ENCODE data around the gene TICAM1. TPM values are rescaled to one million over a fixed set of nuclear protein-coding genes. Genes with fewer than 3 reads are reported as not detected.

Gene TICAM1
- total RNA-seq, 1 experiment from 2014 or later: 0.61 TPM

- TF ChIP-seq ATF6 (CRISPR knock-in tag; IDR thresholded peaks at IDR 0.05): no peak
These were observed 40.2 kb upstream of the TICAM1 start (continued) for GRCh38 chr19:4871711-4872110.

- Mint-ChIP-seq H3K27ac (no peak overlapping the region), H3K27me3 (ENCODE audit: low read depth) (no peaks in the 10 kb centered on the region; the same call in 1 of the 2 replicates), H3K4me1 (peaks cover 8% of the 10 kb centered on the region), H3K4me3 (no peak overlapping the region), H3K9me3 (no peaks in the 10 kb centered on the region), H3K36me3 (no peaks in the 10 kb centered on the region)
- ATAC-seq: no peak
- TF ChIP-seq ZNF263 (CRISPR knock-in tag; IDR thresholded peaks at IDR 0.05; ENCODE audit: low read depth) (no peak), GTF2I (CRISPR knock-in tag; conservative IDR thresholded peaks at IDR 0.05) (peak; percentile 69; the same call in 1 of the 2 replicates)
- CTCF ChIA-PET: interaction anchor here (0.8 to 5.2 kb wide), 5 partner anchors 18 to 61 kb away, joined by 3 to 64 read pairs (median 7); no protein-coding TSS in a partner anchor
- DNase-seq (ENCODE audit: low spot score): no peak
- POLR2A ChIA-PET: no interaction called here
These were observed 38.7 kb upstream of the TICAM1 start for GRCh38 chr19:4870025-4870700.

GRCh38 chr19:4868286-4868834 lies 36.8 kb upstream of the TICAM1 start:
- no peak overlapping the region for H3K27ac Mint-ChIP-seq
- TF ChIP-seq ZNF671 (CRISPR knock-in tag; IDR thresholded peaks at IDR 0.05): no peak
- TF ChIP-seq GABPB1 (CRISPR knock-in tag; IDR thresholded peaks at IDR 0.05): no peak
- H3K36me3 Mint-ChIP-seq: 0 out of 2 replicates have a peak, but pooled peaks cover 2% of the 10 kb centered on the region
- no peaks in the 10 kb centered on the region; the same call in 1 of the 2 replicates for H3K27me3 Mint-ChIP-seq (ENCODE audit: low read depth)
- peak overlapping the region; percentile 80 for H3K4me3 Mint-ChIP-seq
- peaks cover 8% of the 10 kb centered on the region for H3K4me1 Mint-ChIP-seq
- no peaks in the 10 kb centered on the region for H3K9me3 Mint-ChIP-seq
- ChIA-PET POLR2A (interaction anchor here (1.3 kb wide), 1 partner anchor 10 kb away, joined by 3 read pairs; no protein-coding TSS in a partner anchor), CTCF (interaction anchor here (0.7 to 4.0 kb wide), 8 partner anchors 16 to 178 kb away, joined by 3 to 33 read pairs (median 8); partner anchors contain the start of genes ARRDC5 and FEM1A)
- no peak for ATAC-seq
- no peak for DNase-seq (ENCODE audit: low spot score)

GRCh38 chr19:4867534-4868285 lies 36.2 kb upstream of the TICAM1 start, which contains the start of gene PLIN3:
PLIN3 (minus strand) TSS chr19:4867667; CDS start chr19:4861394, 6,273 bp downstream.
- DNase-seq (ENCODE audit: low spot score): peak; percentile 96
- ChIA-PET CTCF (interaction anchor here (0.7 to 4.0 kb wide), 16 partner anchors 9 to 219 kb away, joined by 3 to 33 read pairs (median 4); partner anchors contain the start of genes ARRDC5, FEM1A and KDM4B), POLR2A (interaction anchor here (0.6 to 1.3 kb wide), 3 partner anchors 11 to 1146 kb away, joined by 3 to 4 read pairs (median 3); no protein-coding TSS in a partner anchor)
- Mint-ChIP-seq H3K27me3 (ENCODE audit: low read depth) (no peaks in the 10 kb centered on the region; the same call in 1 of the 2 replicates), H3K27ac (peak within 1 kb of the TSS; percentile 66), H3K9me3 (no peaks in the 10 kb centered on the region), H3K4me3 (peak within 1 kb of the TSS; percentile 80), H3K4me1 (peaks cover 8% of the 10 kb centered on the region), H3K36me3 (0 out of 2 replicates have a peak, but pooled peaks cover 2% of the 10 kb centered on the region)
- ATAC-seq: peak; percentile 95
- TF ChIP-seq ZNF423 (CRISPR knock-in tag; IDR thresholded peaks at IDR 0.05) (no peak), MXD4 (CRISPR knock-in tag; IDR thresholded peaks at IDR 0.05; ENCODE audit: borderline replicate concordance) (no peak), NFYB (CRISPR knock-in tag; conservative IDR thresholded peaks at IDR 0.05; ENCODE audit: low read depth) (peak; percentile 81), GTF2I (CRISPR knock-in tag; conservative IDR thresholded peaks at IDR 0.05) (peak; percentile 97), ELF4 (CRISPR knock-in tag; IDR thresholded peaks at IDR 0.05; ENCODE audit: low read depth) (no peak), IRF2 (CRISPR knock-in tag; IDR thresholded peaks at IDR 0.05; ENCODE audit: borderline replicate concordance, low read depth) (no peak), NFE2L1 (CRISPR knock-in tag; IDR thresholded peaks at IDR 0.05) (0 out of 2 replicates have a peak, but pooled peaks have one; percentile 31), MAX (CRISPR knock-in tag; IDR thresholded peaks at IDR 0.05) (no peak), MYBL2 (CRISPR knock-in tag; IDR thresholded peaks at IDR 0.05) (no peak), SP1 (CRISPR knock-in tag; conservative IDR thresholded peaks at IDR 0.05) (peak; percentile 91), ESRRA (CRISPR knock-in tag; IDR thresholded peaks at IDR 0.05; ENCODE audit: borderline replicate concordance) (no peak), CREM (CRISPR knock-in tag; IDR thresholded peaks at IDR 0.05) (no peak), ZNF671 (CRISPR knock-in tag; IDR thresholded peaks at IDR 0.05) (no peak), ZNF219 (CRISPR knock-in tag; IDR thresholded peaks at IDR 0.05; ENCODE audit: borderline replicate concordance) (no peak), FOXJ3 (CRISPR knock-in tag; IDR thresholded peaks at IDR 0.05; ENCODE audit: borderline replicate concordance) (no peak)
- TF ChIP-seq, protein P1, sequence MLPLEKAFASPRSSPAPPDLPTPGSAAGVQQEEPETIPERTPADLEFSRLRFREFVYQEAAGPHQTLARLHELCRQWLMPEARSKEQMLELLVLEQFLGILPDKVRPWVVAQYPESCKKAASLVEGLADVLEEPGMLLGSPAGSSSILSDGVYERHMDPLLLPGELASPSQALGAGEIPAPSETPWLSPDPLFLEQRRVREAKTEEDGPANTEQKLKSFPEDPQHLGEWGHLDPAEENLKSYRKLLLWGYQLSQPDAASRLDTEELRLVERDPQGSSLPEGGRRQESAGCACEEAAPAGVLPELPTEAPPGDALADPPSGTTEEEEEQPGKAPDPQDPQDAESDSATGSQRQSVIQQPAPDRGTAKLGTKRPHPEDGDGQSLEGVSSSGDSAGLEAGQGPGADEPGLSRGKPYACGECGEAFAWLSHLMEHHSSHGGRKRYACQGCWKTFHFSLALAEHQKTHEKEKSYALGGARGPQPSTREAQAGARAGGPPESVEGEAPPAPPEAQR (CRISPR knock-in tag; IDR thresholded peaks at IDR 0.05): no peak
- TF ChIP-seq, protein P2, sequence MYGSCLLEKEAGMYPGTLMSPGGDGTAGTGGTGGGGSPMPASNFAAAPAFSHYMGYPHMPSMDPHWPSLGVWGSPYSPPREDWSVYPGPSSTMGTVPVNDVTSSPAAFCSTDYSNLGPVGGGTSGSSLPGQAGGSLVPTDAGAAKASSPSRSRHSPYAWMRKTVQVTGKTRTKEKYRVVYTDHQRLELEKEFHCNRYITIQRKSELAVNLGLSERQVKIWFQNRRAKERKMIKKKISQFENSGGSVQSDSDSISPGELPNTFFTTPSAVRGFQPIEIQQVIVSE (CRISPR knock-in tag; IDR thresholded peaks at IDR 0.05; ENCODE audit: borderline replicate concordance): no peak
- TF ChIP-seq, protein P3, sequence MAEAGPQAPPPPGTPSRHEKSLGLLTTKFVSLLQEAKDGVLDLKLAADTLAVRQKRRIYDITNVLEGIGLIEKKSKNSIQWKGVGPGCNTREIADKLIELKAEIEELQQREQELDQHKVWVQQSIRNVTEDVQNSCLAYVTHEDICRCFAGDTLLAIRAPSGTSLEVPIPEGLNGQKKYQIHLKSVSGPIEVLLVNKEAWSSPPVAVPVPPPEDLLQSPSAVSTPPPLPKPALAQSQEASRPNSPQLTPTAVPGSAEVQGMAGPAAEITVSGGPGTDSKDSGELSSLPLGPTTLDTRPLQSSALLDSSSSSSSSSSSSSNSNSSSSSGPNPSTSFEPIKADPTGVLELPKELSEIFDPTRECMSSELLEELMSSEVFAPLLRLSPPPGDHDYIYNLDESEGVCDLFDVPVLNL (CRISPR knock-in tag; IDR thresholded peaks at IDR 0.05; ENCODE audit: borderline replicate concordance, low read depth): no peak
